TTC549 (cell line): ENCODE measurements around the gene LDHAL6B.
"Not testable (repeated sequence)": the region's sequence is repeated elsewhere in the genome, so short reads cannot be mapped to it uniquely, and the experiment has no call there.

Experiments used
- FAIRE-seq: peaks from 2 replicates; lab custom pipeline; 2012; peaks lifted over from hg19 to GRCh38; lab: Jason Lieb, UNC

LDHAL6B gene

DNA sequence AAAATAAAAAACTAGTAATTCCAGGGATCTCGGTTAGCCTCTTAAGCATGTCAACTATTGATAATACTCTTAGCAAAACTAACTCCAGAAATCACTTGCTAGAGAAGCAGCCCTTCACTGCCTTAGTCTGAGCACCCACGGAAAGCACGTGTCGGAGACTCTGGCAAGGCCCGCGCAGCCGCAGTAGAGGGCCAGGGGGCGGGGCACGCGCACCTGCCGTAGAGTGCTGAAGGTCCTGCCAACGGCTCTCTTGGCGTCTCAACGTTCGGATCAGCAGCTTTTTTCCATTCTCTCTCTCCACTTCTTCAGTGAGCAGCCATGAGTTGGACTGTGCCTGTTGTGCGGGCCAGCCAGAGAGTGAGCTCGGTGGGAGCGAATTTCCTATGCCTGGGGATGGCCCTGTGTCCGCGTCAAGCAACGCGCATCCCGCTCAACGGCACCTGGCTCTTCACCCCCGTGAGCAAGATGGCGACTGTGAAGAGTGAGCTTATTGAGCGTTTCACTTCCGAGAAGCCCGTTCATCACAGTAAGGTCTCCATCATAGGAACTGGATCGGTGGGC, at the start of gene LDHAL6B:
Gene LDHAL6B (plus strand): TSS at position 221 of the 561 bp plus-strand sequence. CDS start 98 bp downstream, at position 319.
- FAIRE-seq: no peak

DNA sequence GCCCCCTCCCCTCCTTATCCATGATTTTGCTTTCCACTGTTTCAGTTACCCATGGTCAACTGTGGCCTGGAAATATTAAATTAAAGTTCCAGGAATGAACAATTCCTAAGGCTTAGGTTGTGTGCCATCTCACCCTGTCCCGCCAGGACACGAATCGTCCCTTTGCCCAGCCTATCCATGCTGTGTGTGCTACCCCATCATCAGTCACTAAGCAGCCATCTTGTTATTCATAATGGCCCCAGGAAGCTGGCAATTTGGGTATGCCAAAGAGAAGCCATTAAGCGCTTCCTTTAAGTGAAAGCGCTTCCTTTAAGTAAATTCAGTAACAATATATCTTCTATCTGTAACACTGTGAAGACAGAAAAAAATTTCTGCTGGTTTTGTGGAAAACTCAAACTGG, 49.2 kb upstream of the LDHAL6B start:
- no peak for FAIRE-seq

DNA sequence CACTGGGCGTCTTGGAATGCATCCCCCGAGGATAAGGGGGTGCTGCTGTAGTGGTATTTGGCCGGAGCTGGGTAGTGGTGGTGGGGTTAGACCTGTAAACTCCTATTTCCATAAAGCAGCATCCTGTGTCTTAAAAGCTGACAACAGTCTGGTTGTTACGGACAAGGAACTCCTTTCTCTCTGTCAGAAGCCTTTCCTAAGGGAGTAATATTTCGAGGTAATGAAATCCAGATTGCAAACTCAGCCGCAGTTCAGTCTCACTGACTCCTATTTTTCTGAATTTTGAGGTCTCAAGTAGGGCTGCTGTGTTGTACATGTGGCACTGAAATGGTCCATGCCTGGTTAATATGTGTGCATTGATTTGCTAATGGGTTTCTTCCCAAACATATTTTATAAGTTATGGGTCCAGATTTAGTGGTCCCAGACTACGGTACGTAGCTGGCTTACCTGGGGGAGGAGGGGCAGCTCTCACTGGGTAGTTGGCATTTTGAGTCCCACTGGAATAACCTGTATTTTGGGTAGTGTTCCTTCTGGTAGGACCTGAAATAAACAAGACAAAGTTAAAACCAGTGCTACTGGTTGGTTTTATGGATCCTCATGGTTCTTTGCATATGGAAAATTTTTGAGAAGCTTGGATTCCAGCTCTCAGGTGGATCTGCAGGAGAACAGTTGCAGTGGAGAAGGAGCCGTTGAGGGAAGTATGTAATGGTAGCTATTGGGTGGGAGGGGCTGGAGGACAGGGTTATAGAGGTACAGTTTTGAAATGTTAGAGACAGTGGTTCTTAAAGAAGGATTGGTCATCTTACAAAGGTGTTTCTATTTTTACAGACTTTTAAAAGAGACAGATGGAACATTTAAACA, 48.6 kb upstream of the LDHAL6B start:
- FAIRE-seq: no peak

DNA sequence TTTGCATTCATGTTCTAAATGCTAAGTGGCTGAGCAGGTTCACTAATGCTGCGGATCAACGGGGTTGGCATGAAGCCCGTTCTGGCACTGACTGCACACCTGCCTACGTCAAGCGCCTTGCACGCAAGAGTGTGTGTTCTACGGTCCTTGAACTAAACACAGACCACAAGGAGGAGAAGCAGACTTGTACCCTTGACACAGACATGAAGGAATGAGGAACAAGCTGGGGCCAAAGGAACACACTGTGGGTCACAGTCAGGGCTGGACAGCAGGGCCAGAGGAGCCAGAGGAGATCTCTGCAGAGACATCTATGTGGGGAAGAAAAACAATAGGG, 48.0 kb upstream of the LDHAL6B start:
- FAIRE-seq: no peak

DNA sequence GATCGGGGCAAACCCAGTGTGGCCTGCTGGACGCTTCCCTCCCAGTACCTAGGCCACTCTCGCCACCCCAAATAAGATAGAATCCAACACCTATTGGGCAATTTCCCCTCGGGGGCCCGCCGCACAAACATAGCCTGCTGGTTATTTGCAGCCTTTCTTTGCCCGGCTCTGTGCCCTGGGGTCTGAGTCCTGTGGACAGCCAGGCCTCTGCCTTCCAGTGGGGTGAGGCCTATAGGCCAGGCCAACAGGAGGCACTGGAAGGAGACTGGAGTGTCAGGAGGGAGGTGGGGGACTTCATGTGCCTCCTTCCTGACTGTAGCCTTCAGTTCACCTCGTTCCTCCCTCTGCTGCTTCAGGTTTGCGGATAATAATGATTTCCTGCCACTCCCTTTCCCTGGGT, 47.4 kb upstream of the LDHAL6B start:
- no peak for FAIRE-seq

DNA sequence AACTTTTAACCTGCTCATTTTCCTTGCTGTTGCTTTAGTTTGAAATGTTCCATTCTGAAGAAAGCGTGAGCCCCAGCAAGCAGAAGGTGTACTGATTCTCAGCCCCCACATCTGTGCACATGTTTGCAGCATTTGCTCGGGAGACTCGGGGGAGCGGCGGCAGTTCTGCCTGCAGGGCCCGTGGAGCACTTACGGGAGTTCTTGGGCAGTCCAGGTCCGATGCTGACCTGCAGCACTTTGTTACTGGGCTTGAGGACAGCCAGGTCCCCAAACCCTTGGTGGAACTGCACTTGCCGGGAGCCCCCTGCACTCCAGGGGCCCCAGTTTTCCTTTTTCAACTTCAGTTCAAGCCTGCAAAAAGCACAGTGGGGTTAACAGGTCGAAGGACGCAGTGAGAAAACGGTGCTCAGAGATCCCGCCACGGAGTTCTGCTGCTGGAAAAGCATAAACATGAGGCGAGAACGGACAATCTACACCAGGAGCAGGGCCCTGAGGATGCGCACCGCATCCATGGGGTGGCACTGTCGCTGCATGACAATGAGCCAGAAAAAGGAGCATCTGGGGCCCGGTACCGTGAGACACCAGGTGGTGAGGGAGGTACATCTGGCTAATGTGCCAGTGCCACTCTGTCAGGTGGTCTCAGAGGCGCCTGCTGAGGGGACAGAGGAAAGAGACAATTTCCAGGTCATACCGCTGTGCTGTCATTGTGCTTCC, 45.6 kb upstream of the LDHAL6B start:
- FAIRE-seq: no peak

DNA sequence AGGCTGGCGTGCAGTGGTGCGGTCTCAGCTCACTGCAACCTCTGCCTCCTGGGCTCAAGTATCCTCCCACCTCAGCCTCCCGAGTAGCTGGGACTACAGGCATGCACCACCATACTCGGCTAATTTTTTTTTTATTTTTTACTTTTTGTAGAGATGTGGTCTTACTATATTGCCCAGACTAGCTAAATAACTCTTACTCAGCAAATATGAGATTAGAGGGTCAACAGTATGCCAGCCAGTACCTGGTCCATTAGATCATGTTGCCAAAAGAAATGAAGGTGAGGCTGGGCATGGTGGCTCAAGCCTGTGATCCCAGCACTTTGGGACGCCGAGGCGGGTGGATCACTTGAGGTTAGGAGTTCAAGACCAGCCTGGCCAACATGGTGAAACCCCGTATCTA, 44.6 kb upstream of the LDHAL6B start:
- FAIRE-seq: not testable (repeated sequence)

DNA sequence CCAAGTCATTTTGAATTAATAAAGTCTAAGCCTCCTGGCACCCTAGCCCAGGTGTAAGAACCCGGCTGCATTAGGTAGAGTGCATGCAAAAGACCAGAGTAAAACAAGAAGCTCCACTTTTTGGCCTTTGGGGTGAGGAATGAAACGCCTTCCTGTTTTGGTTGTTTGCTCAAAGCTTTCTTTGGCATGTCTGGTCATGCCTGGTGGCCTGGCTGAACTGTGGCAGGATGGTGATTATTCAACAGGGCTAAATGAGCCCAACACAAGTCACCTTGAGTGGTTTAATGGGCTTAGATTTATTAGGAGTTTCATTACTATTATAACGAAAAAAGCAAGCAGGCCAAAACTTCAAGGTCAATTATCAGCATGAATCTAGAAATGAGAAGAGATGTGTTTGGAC, 40.9 kb upstream of the LDHAL6B start:
- FAIRE-seq: no peak

DNA sequence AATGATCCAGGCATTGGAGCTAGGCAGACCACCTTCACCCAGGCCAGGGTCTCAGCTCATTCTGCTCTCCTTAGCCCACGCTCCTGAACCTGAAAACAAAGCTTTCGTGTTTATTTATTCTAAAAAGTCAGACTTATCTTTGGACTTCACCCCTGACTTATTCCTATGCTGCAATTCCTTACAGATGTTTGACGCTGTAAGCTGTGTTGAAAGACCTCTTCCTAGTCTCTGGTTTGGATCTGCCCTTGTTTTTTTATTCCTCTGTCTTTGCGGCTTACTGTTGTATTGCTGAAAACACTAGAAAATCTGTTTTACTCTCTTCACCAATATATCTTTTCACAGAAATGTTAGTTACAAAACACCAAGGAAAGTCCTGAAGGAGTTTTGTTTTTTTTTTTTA, 40.5 kb upstream of the LDHAL6B start:
- no peak for FAIRE-seq

DNA sequence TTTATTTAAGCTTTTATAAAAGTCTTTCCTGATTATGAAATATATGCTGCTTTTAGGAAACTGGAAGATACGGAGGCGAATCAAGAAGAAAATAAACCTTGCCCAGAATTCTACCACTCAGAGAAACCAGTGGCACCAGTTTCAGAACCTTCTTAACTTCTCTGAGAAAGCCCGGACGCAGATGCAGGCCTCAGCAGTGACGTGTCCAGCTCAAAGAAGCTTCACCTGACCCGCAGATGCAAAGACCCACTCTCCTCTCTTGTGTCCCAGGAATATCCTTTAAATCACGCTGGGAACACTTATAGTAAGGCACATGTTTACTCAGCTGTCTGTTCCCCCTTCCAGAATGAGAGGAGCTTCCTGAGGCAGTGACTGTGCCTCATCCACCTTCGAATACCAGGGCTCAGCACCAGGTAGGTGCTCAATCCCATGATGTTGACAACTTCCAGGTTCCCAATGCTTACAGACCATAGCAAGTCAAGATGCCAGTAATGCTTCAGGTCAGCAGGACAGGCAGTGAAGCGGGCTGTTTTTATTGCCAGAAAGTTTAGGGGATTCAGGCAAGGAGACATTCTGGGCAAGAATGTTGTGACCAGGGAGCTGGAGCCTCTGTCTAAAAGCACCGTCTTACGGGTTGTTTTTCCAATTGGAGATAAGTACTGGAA, 39.9 kb upstream of the LDHAL6B start:
- no peak for FAIRE-seq

DNA sequence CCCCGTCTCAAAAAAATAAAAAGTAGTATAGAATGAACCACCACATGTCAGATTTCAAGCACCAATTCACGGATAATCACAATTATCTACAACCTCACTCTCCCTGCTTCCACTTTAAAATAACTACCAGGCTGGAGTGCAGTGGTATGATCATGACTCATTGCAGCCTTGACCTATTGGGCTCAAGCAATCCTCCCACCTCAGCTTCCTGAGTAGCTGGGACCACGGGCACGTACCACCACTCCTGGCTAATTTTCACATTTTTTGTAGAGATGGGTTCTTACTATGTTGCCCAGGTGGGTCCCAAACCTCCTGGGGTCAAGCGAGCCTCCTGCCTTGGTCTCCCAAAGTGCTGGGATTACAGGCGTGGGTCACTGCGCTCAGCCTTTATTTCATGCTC, 38.1 kb upstream of the LDHAL6B start:
- FAIRE-seq: no peak

DNA sequence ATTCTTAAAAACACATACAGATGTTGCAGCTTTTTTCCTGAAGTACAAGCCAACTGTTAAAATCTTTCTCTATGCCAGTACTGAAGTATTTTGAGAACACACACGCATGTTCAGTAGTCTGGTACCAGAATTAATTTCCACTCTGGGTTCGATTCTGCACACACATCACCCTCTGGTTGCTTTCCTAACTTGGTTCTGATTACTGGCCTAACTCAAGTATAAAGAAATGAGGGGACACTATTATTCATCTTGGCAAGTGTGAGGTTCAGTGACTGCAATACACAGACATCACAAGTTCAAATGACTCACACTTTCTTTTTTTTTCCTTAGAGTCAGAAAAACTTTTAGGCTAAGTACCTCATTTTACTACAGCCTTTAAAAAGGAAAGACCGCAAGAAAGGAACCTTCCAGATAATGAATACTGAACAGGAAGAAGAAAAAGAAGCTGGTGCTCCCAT, 37.4 kb upstream of the LDHAL6B start:
- FAIRE-seq: no peak

DNA sequence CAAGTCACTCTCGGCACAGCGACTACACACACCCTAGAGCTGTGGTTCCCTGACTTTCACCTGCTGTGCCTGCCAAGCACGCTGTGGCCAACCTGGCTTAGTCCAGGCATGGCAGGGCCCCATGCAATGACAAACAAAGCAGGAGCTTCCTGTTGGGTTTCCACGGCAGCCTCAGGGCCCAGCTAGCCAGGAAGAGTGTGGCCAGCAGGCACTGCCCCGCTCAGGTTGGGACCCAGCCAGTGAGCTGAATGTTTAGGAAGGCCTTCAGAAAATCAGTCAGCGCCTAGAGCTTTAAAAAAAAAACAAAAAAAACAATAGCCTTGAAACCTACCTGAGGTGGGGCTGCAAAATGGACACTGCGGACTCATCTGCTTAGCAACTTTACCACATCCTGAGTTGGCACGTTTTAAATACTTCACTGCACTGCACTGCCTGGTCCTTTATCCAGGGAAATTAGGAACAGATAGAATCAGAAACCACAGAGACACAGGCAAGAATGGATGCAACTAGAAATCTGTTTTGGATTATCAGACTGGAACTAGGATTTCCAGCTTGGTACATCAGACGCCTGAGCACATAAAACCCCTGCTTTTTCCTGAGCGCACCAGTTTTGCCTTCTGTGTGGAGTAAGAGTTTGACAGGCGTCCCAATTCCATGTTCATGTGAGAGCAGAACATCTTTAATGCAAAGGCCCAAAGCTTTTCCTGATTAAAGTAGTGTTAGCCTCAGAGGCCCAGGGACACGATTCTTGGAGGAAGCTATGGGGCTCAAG, 36.2 kb upstream of the LDHAL6B start:
- no peak for FAIRE-seq

DNA sequence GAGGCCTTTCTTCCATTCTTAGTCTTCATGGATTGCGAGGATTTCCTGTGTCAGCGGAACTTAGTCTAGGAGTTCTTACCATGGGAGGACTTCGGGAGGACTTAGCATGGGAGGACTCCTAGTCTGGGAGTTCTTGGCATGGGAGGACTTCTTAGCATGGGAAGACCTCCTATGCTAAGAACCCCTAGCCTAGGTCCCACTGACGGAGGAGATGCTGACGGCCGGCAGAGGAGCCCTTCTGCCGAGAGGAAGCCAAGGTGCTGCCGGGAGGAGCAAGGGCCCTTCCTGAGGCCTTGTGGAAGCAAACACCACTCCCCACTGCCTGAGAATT, 35.6 kb upstream of the LDHAL6B start:
- FAIRE-seq: no peak

DNA sequence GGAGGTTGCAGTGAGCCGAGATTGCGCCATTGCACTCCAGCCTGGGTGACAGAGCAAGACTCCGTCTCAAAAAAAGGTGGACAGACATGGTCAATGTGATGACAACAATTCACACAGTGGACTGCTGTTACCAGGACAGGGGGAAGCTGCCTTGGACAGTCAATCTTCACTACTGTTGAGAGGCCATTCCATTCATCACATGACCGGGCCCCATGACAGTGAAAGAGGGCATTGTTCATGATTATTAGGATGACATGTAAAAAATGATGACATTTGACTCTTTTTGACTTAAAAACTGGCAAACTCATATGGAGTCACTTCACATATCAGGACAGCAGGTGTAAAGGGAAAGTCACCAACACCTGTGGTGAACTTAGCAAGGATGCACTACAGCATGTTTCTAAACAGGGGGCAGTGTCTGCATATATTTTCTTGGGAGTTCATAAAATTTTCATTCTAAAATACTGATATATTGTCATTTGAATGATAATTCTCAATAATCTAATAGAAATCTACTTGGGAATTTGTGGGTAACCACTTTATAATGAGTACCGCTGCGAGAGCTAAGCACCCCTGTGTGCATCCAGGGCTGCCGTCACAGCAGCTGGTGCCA, 34.2 kb upstream of the LDHAL6B start:
- FAIRE-seq: no peak

DNA sequence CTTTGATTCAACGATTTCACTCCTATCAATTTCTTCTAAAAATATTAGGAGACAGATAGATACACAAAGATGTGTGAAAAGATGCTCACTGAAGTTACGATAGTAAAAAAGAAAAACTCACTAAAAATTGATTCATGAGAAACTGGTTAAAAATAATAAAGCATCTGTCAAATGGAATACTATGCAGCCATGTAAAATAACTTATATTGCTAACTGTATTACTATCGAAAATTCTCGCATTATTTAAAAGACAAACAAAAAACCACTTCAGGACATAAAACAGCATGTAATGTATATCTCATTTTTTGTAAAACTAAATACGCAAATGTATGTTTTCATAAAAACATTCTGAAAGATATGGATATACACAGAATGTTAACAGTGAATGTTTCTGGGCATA, 33.4 kb upstream of the LDHAL6B start:
- no peak for FAIRE-seq

DNA sequence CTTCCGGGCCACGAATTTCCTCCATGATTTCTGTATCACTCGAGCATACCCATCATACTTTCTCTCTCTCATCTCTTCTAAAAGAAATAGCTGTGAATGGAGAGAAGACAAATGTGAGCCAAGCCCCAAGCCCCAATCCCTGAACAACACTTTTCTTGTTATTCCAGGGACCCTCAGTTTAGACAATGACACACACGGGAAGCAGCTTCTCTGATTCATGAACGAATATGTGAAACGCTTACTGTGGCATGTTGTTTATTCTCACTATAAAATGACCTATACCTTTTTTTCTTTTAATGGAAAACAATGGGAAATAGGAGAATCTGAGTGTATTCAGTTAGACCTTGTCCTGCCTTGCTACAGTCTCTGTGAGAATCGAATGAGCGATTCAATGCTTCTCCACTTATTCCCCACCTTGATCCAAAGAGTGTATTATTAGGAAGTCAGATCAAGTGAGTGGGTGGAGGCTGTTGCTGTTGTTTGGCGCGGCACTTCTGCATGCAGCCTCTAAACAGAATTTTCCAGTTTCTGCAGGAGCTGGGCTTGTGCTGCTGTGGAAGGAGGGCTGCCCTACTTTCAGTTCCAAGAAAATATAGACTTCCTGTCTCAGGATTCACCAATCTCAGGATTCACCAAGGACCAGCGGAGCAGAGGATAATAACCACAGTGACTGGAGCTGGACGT, 32.4 kb upstream of the LDHAL6B start:
- FAIRE-seq: no peak

DNA sequence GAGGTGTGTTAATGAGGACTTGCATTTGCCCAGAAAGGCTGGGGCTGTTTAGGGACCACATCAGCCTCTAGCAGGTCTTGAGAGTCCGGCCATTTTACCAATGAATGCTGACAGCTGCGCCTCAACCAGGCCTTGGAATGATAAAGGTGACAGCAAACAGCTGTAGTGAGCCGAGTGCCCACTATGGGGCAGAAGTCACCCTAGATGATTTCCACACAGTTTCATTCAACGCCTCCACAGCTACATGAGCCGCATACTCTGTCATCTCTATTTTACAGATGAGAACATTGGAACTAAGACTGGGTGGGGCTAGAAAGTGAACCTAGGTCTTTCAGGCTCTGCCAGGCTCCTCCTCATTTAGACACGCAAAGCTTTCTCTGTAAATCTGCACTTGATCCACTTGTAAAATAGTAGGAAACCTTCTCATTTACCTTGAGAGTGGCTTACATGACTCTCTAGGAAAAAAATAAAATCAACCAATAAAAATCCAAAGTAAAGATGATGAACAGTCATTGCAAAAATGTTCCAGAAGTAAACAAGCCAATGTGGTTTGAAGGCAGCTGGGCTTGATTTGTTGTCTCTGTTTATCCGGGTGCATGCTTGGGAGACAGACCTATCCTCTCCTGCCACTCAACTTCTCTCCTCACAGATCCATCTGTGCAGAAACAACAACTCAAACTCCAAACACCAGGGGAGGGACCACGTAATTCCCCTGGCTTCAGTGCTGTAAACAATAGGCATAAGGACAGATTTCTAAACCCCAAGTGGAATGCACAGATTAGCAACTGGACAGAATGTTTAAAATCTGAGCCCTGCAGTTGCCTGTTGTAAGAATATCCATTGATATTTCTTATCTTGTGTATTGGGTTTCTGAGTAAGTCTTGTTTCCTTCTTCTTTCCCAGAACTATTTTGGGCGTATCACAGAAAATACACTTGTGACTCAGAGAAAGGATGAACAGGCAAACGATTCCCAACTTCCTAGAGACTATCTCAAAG, 31.5 kb upstream of the LDHAL6B start:
- no peak for FAIRE-seq

DNA sequence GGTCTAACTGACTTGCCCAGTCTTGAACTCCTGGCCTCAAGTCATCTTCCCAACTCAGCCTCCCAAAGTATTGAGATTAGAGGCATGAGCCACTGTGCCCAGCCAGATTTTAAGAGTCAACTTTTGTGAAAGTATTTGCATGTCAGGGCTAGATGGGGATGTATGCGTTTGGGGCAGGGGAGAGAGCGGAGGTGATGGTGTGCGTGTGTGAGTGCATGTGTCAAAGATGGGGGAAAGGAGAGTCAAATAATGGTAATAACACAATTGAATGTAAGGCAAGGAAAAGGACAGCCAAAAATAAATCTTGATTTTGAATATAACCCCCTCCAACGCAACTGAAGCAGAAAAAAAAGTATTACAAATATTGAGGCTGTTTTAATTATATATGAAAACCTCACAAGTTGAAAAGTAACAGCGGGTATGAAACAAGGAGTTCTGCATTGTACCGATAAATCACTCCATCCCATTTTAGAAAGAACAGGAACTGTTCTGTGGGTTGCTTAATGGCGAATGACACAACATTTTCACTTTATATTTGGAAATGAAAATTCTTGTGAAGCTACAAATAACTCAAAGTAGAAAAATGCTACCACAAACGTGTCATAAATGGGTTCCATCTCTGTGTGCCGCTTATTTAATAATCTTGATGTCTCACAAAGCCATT, 29.9 kb upstream of the LDHAL6B start:
- FAIRE-seq: no peak

DNA sequence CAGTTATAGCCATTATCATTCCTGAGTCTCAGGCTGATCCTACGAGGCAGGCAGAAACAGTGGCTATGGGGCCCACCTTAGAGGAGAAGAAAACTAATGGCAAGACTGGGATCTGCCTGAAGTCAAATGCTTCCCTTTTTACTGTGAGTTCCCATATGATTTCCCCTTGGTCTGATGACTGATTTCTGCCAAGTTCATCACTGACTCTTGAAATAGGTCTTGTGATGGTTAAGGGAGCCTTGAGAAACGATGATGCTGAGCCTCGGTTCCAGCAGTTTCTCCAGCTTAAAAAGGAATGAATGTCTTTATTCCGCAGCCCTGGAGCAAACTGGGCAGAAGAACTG, 29.4 kb upstream of the LDHAL6B start:
- no peak for FAIRE-seq
